HEK293T (cell line): ENCODE data around the gene RAB28.

Experiments
- CTCF ChIA-PET: fragments of 350-600 bp; formaldehyde crosslinking; extraction: SDS; loops from one replicate; lab custom pipeline; 2021; ENCODE audit warnings: antibody characterized with exemption, inconsistent platforms; lab: Yijun Ruan, JAX
- POLR2A ChIA-PET: fragments of 350-600 bp; formaldehyde crosslinking; extraction: SDS; loops from one replicate; lab custom pipeline; 2020; ENCODE audit warnings: antibody characterized with exemption, inconsistent platforms; lab: Yijun Ruan, JAX
- DNase-seq: peaks from one replicate; pipeline ENCODE4 v3.0.0; 2012; ENCODE audit warnings: mixed read lengths; ENCODE audit errors: extremely low spot score
- BHLHE40 ChIP-seq: fragments of 450-650 bp; IDR thresholded peaks from 2 replicates; pipeline ENCODE4 v1.6.1; 2016; ENCODE audit warnings: mild to moderate bottlenecking, moderate library complexity, borderline replicate concordance
- CTBP1 ChIP-seq: fragments of 450-650 bp; IDR thresholded peaks from 2 replicates; pipeline ENCODE4 v1.6.1; 2016; ENCODE audit warnings: borderline replicate concordance
- ELF4 ChIP-seq: fragments of 450-650 bp; IDR thresholded peaks from 2 replicates; pipeline ENCODE4 v1.6.1; 2017; ENCODE audit warnings: antibody characterized with exemption
- FOXA1 ChIP-seq: fragments of 450-650 bp; IDR thresholded peaks from 2 replicates; pipeline ENCODE4 v1.6.1; 2016; ENCODE audit warnings: mild to moderate bottlenecking
- FOXK2 ChIP-seq: fragments of 450-650 bp; IDR thresholded peaks from 2 replicates; pipeline ENCODE4 v1.6.1; 2016; ENCODE audit warnings: mild to moderate bottlenecking
- HDGF ChIP-seq: fragments of 450-650 bp; IDR thresholded peaks from 2 replicates; pipeline ENCODE4 v1.6.1; 2017; ENCODE audit warnings: antibody characterized with exemption, borderline replicate concordance
- L3MBTL2 ChIP-seq: fragments of 450-650 bp; conservative IDR thresholded peaks from 2 replicates; pipeline ENCODE4 v1.6.1; 2016; ENCODE audit warnings: mild to moderate bottlenecking
- LEF1 ChIP-seq: fragments of 450-650 bp; IDR thresholded peaks from 2 replicates; pipeline ENCODE4 v1.6.1; 2017; ENCODE audit warnings: mild to moderate bottlenecking, borderline replicate concordance
- NFRKB ChIP-seq: fragments of 450-650 bp; IDR thresholded peaks from 2 replicates; pipeline ENCODE4 v1.6.1; 2016; ENCODE audit warnings: mild to moderate bottlenecking, moderate library complexity
- SP1 ChIP-seq: fragments of 450-650 bp; IDR thresholded peaks from 2 replicates; pipeline ENCODE4 v1.6.1; 2017
- SUZ12 ChIP-seq: fragments of 450-650 bp; IDR thresholded peaks from 2 replicates; pipeline ENCODE4 v1.6.1; 2016; ENCODE audit warnings: mild to moderate bottlenecking

Gene RAB28

GRCh38 chr4:13323921-13324320 is 160.2 kb downstream of the RAB28 start:
- ChIA-PET CTCF (no interaction called here), POLR2A (no interaction called here)
- DNase-seq, result no peak
- no peak for TF ChIP-seq SP1
- TF ChIP-seq SUZ12, result no peak
- TF ChIP-seq BHLHE40, result no peak
- no peak for TF ChIP-seq L3MBTL2
- TF ChIP-seq FOXA1, result no peak
- TF ChIP-seq FOXK2, result no peak
- no peak for TF ChIP-seq ELF4
- TF ChIP-seq HDGF, result no peak
- TF ChIP-seq CTBP1, result no peak
- no peak for TF ChIP-seq LEF1
- TF ChIP-seq NFRKB, result no peak

- POLR2A ChIA-PET, result no interaction called here
- CTCF ChIA-PET, result no interaction called here
- no peak for DNase-seq
- no peak for TF ChIP-seq SP1
Observed at GRCh38 chr4:13322681-13323101, 161.4 kb downstream of the RAB28 start.
